WTC11 (cell line): ENCODE measurements around the gene TC2N.

Experiments
- CBFB ChIP-seq: sonication (generic); formaldehyde crosslinking; IDR thresholded peaks from 2 replicates; pipeline ENCODE4 v1.8.1; 2022; ENCODE audit warnings: mild to moderate bottlenecking, low read depth, missing genetic modification reagents
- CREB1 ChIP-seq: sonication (generic); formaldehyde crosslinking; IDR thresholded peaks from 2 replicates; pipeline ENCODE4 v1.8.0; 2023; ENCODE audit warnings: mild to moderate bottlenecking, missing genetic modification reagents
- CTCF ChIP-seq: fragments of 200-600 bp; IDR thresholded peaks from 2 replicates; pipeline ENCODE4 v1.8.0; 2022; ENCODE audit warnings: antibody characterized with exemption
- FOXP1 ChIP-seq: sonication (generic); formaldehyde crosslinking; IDR thresholded peaks from 2 replicates; pipeline ENCODE4 v1.8.0; 2022; ENCODE audit warnings: missing genetic modification reagents, mild to moderate bottlenecking, moderate library complexity, borderline replicate concordance
- JUN ChIP-seq: sonication (generic); formaldehyde crosslinking; IDR thresholded peaks from 2 replicates; pipeline ENCODE4 v1.8.0; 2023; ENCODE audit warnings: mild to moderate bottlenecking, missing genetic modification reagents
- MAX ChIP-seq: sonication (generic); formaldehyde crosslinking; IDR thresholded peaks from 2 replicates; pipeline ENCODE4 v1.8.0; 2022; ENCODE audit warnings: mild to moderate bottlenecking, missing genetic modification reagents
- MLX ChIP-seq: sonication (generic); formaldehyde crosslinking; IDR thresholded peaks from 2 replicates; pipeline ENCODE4 v1.8.1; 2023; ENCODE audit warnings: mild to moderate bottlenecking, missing genetic modification reagents, moderate library complexity
- SMAD3 ChIP-seq: sonication (generic); formaldehyde crosslinking; IDR thresholded peaks from 2 replicates; pipeline ENCODE4 v1.8.0; 2022; ENCODE audit warnings: missing genetic modification reagents, mild to moderate bottlenecking, borderline replicate concordance
- SOX15 ChIP-seq: fragments of 250-450 bp; sonication (Bioruptor Pico); IDR thresholded peaks from 2 replicates; pipeline ENCODE4 v1.9.0; 2021; ENCODE audit warnings: mild to moderate bottlenecking
- USF2 ChIP-seq: sonication (generic); formaldehyde crosslinking; IDR thresholded peaks from 2 replicates; pipeline ENCODE4 v1.8.1; 2023; ENCODE audit warnings: mild to moderate bottlenecking, missing genetic modification reagents, moderate library complexity
- ZNF121 ChIP-seq: sonication (generic); formaldehyde crosslinking; IDR thresholded peaks from 2 replicates; pipeline ENCODE4 v1.8.0; 2023; ENCODE audit warnings: missing genetic modification reagents

GRCh38 chr14:91875525-91876286 lies 8.4 kb upstream of the TC2N start:
- no peak for TF ChIP-seq FOXP1 (CRISPR knock-in tag)
- no peak for TF ChIP-seq CTCF
- TF ChIP-seq SOX15 (CRISPR knock-in tag): no peak
- TF ChIP-seq USF2 (CRISPR knock-in tag): no peak
- TF ChIP-seq MAX (CRISPR knock-in tag): no peak
- TF ChIP-seq SMAD3: no peak
- TF ChIP-seq JUN (CRISPR knock-in tag): no peak
- no peak for TF ChIP-seq MLX (CRISPR knock-in tag)
- TF ChIP-seq CBFB: no peak
- no peak for TF ChIP-seq ZNF121
- TF ChIP-seq CREB1 (CRISPR knock-in tag): no peak
